NOMO-1 (cell line): ENCODE results near the gene SRSF9.
A peak's percentile ranks its signal among the peaks of the same experiment; 100 is the strongest.

Experiments used
- DNase-seq, 2 experiments: peaks; one replicate each; lab custom pipeline; 2025; ENCODE audit not compliant: unreplicated experiment in 2 of 2; lab: John Stamatoyannopoulos, UW

SRSF9 gene

DNA sequence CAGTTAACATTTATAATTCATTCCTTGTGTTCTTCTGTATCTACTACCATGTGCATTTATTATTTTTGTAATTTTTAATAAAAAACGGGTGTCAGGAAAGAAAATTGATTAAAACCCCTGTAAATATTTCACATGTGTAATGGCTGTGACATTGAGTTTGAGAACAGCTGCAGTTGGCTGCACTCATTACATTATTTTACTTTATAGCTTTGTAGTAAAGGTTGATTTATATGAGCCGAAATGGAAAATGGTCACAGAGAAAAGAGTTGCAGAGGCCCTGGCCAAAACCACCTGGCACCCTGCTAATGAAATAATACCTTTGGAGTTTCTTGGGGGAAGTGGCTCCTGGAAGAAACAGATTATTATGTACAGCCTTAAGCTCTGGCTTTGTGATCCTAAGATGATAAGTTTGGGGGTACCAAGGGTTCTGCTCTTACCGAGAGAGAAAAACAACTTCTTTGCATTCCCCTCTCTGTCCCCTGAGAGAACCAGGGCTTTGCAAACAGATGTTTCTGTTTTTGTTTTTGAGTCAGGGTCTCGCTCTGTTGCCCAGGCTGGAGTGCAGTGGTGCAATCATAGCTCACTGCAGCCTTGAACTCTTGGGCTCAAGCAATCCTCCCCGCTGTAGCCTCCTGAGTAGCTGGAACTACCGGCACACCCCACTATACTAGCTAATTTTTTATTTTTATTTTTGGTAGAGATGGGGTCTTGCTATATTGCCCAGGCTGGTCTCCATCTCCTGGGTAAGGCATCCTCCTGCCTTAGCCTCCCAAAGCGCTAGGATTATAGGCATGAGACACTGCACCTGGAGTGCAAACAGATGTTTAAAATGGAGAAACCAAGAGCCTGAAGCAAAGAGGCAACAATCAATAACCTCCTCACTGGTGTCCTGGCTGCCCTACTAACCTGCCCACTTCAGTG, 16.7 kb upstream of the SRSF9 start:
- no peak for DNase-seq

GRCh38 chr12:120483621-120484020, 14.1 kb upstream of the SRSF9 start:
- peak in 1 of 2 experiments; percentile 12 for DNase-seq

DNA sequence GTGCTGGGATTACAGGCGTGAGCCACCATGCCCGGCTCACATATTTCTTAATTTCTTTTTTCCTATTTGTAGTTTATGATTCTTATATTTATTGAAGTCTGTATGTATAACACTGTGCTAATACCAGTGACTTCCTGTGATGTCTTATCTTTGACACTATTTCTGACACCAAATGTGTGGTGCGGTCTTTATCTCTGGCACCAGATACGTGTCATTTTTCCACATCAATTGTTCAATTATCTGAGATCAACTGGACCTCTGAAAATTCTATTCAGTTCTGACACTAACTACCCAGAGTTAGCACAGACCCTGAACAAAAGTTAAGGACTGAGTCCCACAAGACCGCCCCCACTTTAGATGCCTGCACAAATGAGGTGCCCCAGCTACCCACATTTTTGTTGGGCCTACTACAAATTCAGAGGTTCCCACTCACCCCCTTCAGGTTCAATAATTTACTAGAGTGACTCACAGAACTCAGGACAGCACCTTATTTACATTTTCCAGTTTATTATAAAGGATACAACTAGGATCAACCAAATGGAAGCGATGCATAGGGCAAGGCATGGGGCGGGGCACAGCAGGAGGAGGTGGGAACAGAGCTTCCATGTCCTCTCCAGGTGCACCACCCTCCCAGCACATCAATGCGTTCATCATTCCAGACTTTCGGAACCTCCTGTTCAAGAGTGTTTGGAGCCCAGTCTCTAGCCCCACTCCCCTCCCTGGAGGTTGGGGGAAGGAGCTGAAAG, 11.6 kb upstream of the SRSF9 start:
- no peak for DNase-seq

DNA sequence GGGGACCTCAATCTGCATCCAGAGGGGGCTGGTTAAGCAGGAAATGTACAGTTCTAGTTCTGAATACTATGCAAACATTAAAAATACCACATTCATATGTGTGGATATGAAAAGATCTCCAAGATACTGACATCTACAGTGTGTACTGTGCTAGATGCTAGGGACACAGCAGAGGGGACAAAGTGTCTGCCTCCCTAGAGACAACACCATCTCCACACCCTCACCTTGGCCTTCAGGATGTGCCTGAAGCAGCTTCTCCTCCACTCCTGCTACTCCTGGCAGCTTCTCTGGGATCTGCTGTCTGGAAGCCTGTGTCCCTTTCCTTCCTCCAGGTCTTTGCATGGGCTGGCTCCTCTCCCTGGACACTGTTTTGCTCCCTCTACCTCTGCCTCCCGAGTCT, 10.7 kb upstream of the SRSF9 start:
- DNase-seq: no peak

GRCh38 chr12:120479458-120479857, 9.9 kb upstream of the SRSF9 start:
- no peak for DNase-seq

DNA sequence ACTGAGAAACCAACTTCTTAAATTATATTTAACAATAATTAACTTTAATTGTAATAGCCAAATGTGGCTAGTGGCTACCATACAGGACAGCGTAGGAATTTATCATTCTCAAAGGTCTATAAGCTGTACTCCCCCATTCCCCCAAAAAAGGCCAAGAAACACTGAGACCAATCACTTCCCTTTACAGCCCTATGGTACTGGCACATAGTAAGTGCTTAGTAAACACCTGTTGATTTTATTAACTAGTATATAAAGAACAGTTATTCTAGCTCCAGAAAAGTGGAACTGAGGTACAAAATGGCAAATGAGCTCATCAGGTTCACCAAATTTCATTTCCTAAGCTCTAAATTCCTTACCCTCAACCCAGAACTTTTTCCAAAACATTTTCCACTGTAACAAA, 6.1 kb upstream of the SRSF9 start:
- DNase-seq: no peak

DNA sequence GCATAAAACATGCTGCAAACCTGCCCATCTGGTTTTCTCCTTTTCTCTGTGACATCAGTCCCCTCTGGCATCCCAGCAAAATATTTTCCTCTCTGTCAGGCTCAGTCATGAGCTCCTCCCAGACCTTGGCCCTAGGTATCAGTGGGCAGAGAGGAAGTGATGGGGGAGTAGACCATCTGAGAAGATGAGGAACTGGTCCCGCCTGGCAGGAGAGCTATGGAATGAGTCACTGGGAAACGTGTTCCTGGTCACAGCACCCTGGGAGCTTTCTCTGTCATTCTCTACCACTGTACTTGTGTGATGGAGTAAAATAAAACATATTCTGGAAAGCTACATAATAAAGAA, 5.0 kb upstream of the SRSF9 start:
- DNase-seq: no peak

DNA sequence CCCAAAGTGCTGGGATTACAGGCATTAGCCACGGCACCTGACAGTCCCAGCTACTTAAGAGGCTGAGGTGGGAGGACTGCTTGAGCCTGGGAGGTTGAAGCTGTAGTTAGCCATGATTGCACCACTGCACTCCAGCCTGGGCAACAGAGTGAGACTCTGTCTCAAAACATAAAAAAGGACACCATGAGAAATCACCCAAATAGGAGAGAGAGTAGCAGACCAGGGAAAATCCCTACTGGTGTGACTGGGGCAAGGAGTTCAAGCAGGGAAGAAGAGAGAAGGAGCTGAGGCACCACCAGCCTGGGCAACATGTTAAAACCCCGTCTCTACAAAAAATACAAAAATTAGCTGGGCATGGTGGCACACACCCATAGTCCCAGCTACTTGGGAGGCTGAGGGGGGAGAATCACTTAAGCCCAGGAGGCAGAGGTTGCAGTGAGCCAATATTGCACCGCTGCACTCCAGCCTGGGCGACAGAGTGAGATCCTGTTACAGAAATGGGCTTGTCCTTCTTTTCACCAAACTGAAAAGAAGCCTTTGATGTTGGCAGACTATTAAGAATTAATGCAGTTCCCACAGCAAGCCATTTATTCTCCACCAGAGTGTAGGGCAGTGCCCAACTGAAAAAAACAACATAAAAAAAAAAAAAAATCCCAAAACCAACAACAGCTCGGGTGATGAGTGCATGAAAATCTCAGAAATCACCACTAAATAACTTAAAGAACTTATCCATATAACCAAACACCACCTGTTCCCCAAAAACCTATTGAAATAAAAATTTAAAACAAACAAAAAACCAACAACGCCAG, 4.5 kb upstream of the SRSF9 start:
- DNase-seq: no peak

GRCh38 chr12:120472521-120472920, 3.0 kb upstream of the SRSF9 start:
- no peak for DNase-seq

- no peak for DNase-seq
Observed at GRCh38 chr12:120470150-120470784, 719 bp upstream of the SRSF9 start.

GRCh38 chr12:120468821-120469449, 613 bp downstream of the SRSF9 start:
- peak; percentile 30 to 39 for DNase-seq

GRCh38 chr12:120468325-120468820, 1.2 kb downstream of the SRSF9 start:
- DNase-seq: peak; percentile 30 to 55

- no peak for DNase-seq
Observed at GRCh38 chr12:120467439-120467838, 2.1 kb downstream of the SRSF9 start.

DNA sequence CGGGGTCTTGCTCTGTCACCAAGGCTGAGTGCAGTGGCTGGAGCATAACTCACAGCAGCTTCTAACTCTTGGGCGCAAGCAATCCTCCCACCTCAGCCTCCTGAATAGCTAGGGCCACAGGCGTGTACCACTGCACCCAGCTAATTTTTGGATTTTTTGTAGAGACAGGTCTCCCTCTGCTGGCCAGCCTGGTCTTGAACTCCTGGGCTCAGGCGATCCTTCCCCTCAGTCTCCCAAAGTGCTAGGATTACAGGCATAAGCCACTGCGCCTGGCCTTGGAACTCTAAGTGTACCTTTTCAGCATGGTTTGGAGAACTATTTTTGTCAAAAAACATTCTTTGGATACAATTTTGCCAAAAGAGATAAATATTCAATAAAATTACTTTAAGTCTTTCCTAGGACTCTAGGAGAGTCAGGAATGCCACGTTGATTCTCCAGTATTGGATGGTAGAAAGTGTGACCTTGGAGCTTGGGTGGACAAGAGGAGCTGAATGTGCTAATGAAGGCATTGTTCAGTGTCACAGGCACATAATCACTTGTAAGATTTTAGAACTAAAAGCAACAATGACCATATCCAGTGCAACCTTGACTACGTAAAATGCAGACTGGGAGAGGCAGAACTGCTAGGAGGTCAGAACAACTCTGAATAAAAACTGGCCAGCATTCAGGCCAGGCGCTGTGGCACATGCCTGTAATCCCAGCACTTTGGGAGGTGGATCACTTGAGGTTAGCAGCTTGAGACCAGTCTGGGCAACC, 2.8 kb downstream of the SRSF9 start:
- peak; percentile 13 to 31 for DNase-seq

GRCh38 chr12:120465756-120466155, 3.8 kb downstream of the SRSF9 start:
- DNase-seq: no peak

GRCh38 chr12:120463712-120464111, 5.8 kb downstream of the SRSF9 start:
- DNase-seq: no peak

- DNase-seq: no peak
Observed at GRCh38 chr12:120462099-120462640, 7.4 kb downstream of the SRSF9 start.

DNA sequence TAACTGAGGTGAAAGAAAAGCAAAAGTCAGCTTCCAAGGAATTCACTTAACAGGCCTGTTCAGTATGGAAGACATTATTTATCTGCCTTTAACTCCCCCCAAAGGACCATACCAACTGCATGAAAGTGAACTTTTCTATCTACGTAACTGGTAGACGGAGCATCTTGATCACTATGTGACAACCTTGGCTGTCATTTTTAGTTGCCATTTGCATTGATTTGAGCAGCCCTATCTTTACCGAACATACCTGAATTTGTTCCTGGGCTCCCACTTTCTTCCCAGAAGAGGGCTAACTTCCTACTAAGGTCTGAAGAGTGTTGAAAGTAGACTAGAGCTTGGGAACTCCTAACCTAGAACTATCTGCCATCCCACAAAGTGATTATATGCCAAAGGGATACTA, 9.4 kb downstream of the SRSF9 start:
- DNase-seq: no peak

DNA sequence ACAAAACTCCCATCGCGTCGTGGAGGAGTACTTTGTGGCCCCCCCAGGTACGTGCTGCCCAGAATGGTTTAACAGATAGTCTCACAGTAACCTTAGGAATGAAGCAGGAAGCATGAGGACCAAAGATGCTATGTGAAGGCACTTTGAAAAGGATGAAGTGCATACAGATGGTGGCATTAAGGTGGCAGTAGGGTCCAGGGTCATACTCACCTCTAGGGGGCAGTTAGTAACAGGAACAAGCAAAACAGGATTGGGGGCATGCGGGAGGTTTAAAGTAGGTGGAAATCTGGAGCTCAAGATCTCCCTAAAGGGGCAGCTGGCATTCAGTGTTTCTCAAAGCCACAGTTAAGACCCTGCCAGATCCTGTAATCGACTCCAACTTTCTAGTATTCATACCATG, 12.4 kb downstream of the SRSF9 start:
- DNase-seq: no peak
